ENCODE data around the gene KRT20.

GRCh38 chr17:40916366-40916765, 31.3 kb upstream of the KRT20 start:
- TF ChIP-seq EZH2 (IDR thresholded peaks at IDR 0.05; ENCODE audit: borderline replicate concordance, low read depth, low read length, severe bottlenecking) (no peak), CTCF (IDR thresholded peaks at IDR 0.05; ENCODE audit: borderline replicate concordance, extremely low read depth, low read length, poor library complexity, severe bottlenecking) (no peak)
